HEK293T (cell line): ENCODE data around the gene SLC25A21.

Source experiments
- CTCF ChIA-PET: fragments of 350-600 bp; formaldehyde crosslinking; extraction: SDS; loops from one replicate; lab custom pipeline; 2021; ENCODE audit warnings: antibody characterized with exemption, inconsistent platforms; lab: Yijun Ruan, JAX
- POLR2A ChIA-PET: fragments of 350-600 bp; formaldehyde crosslinking; extraction: SDS; loops from one replicate; lab custom pipeline; 2020; ENCODE audit warnings: antibody characterized with exemption, inconsistent platforms; lab: Yijun Ruan, JAX
- DNase-seq: peaks from one replicate; pipeline ENCODE4 v3.0.0; 2012; ENCODE audit warnings: mixed read lengths; ENCODE audit errors: extremely low spot score
- ARNT ChIP-seq: fragments of 450-650 bp; IDR thresholded peaks from 2 replicates; pipeline ENCODE4 v1.6.1; 2017; ENCODE audit warnings: mild to moderate bottlenecking
- BHLHE40 ChIP-seq: fragments of 450-650 bp; IDR thresholded peaks from 2 replicates; pipeline ENCODE4 v1.6.1; 2016; ENCODE audit warnings: mild to moderate bottlenecking, moderate library complexity, borderline replicate concordance
- CTBP1 ChIP-seq: fragments of 450-650 bp; IDR thresholded peaks from 2 replicates; pipeline ENCODE4 v1.6.1; 2016; ENCODE audit warnings: borderline replicate concordance
- ELF4 ChIP-seq: fragments of 450-650 bp; IDR thresholded peaks from 2 replicates; pipeline ENCODE4 v1.6.1; 2017; ENCODE audit warnings: antibody characterized with exemption
- FOXA1 ChIP-seq: fragments of 450-650 bp; IDR thresholded peaks from 2 replicates; pipeline ENCODE4 v1.6.1; 2016; ENCODE audit warnings: mild to moderate bottlenecking
- FOXK2 ChIP-seq: fragments of 450-650 bp; IDR thresholded peaks from 2 replicates; pipeline ENCODE4 v1.6.1; 2016; ENCODE audit warnings: mild to moderate bottlenecking
- FOXM1 ChIP-seq: fragments of 450-650 bp; IDR thresholded peaks from 2 replicates; pipeline ENCODE4 v1.6.1; 2017; ENCODE audit warnings: mild to moderate bottlenecking, borderline replicate concordance
- HDGF ChIP-seq: fragments of 450-650 bp; IDR thresholded peaks from 2 replicates; pipeline ENCODE4 v1.6.1; 2017; ENCODE audit warnings: antibody characterized with exemption, borderline replicate concordance
- L3MBTL2 ChIP-seq: fragments of 450-650 bp; conservative IDR thresholded peaks from 2 replicates; pipeline ENCODE4 v1.6.1; 2016; ENCODE audit warnings: mild to moderate bottlenecking
- LEF1 ChIP-seq: fragments of 450-650 bp; IDR thresholded peaks from 2 replicates; pipeline ENCODE4 v1.6.1; 2017; ENCODE audit warnings: mild to moderate bottlenecking, borderline replicate concordance
- NFRKB ChIP-seq: fragments of 450-650 bp; IDR thresholded peaks from 2 replicates; pipeline ENCODE4 v1.6.1; 2016; ENCODE audit warnings: mild to moderate bottlenecking, moderate library complexity
- SP1 ChIP-seq: fragments of 450-650 bp; IDR thresholded peaks from 2 replicates; pipeline ENCODE4 v1.6.1; 2017
- SUZ12 ChIP-seq: fragments of 450-650 bp; IDR thresholded peaks from 2 replicates; pipeline ENCODE4 v1.6.1; 2016; ENCODE audit warnings: mild to moderate bottlenecking
- TARDBP ChIP-seq: fragments of 450-650 bp; IDR thresholded peaks from 2 replicates; pipeline ENCODE4 v1.6.1; 2016
- ZNF384 ChIP-seq: fragments of 450-650 bp; IDR thresholded peaks from 2 replicates; pipeline ENCODE4 v1.6.1; 2016
- TF ChIP-seq, protein P1 (sequence below): fragments of 450-650 bp; IDR thresholded peaks from 2 replicates; pipeline ENCODE4 v1.6.1; 2016

The SLC25A21 gene

DNA sequence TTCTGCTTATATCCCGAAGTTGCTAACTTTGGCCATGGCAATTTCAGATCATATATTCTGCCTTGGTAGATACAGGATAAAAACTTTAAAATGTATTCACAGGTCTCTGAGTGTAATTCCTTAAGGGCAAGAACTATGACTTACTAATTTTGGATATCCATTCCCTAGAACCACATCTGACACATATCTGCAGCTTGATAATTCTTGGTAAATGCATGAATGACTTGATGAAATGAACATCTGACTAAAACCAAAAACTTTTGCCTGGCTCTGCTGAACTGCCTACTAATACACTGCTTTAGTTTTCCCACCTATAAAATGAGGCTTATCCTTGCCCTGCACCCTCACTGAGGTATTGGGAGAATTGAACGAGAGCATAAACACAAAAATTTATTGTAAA lies 32.2 kb downstream of the SLC25A21 start:
- POLR2A ChIA-PET, result interaction anchor here (1.2 kb wide), 1 partner anchor 210 kb away, joined by 3 read pairs; no protein-coding TSS in a partner anchor
- CTCF ChIA-PET, result interaction anchor here (2.1 kb wide), 1 partner anchor 9 kb away, joined by 5 read pairs; no protein-coding TSS in a partner anchor

DNA sequence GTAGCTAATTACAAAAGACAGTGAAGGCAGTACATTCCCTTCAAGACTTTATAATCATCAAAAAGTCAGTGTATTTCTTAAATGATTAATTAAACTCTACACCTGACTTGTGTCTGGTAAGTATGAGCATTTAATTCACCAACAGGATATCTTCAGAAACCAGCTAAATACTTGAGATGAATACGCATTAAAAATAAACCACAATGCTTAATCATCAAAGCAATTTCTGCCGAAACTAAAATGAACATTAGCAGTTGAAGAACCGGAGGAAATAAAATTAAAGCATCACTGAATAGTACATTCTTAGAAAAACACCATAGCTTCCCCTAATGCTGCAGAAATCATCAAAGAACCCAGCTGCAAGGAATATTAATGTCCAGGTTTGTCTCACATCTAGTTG lies 32.7 kb downstream of the SLC25A21 start:
- DNase-seq, result no peak
- POLR2A ChIA-PET, result interaction anchor here (1.2 kb wide), 1 partner anchor 209 kb away, joined by 3 read pairs; no protein-coding TSS in a partner anchor
- TF ChIP-seq ARNT (no peak), TARDBP (no peak), HDGF (no peak), SUZ12 (no peak), NFRKB (no peak), FOXA1 (no peak), CTBP1 (no peak), ZNF384 (no peak), FOXK2 (no peak), LEF1 (no peak), SP1 (no peak), BHLHE40 (no peak), L3MBTL2 (no peak), ELF4 (no peak)
- TF ChIP-seq, protein P1, sequence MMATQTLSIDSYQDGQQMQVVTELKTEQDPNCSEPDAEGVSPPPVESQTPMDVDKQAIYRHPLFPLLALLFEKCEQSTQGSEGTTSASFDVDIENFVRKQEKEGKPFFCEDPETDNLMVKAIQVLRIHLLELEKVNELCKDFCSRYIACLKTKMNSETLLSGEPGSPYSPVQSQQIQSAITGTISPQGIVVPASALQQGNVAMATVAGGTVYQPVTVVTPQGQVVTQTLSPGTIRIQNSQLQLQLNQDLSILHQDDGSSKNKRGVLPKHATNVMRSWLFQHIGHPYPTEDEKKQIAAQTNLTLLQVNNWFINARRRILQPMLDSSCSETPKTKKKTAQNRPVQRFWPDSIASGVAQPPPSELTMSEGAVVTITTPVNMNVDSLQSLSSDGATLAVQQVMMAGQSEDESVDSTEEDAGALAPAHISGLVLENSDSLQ, result no peak
- CTCF ChIA-PET, result interaction anchor here (2.1 kb wide), 1 partner anchor 10 kb away, joined by 5 read pairs; no protein-coding TSS in a partner anchor

More for the DNA sequence above, 32.2 kb downstream of the SLC25A21 start:
- TF ChIP-seq ARNT (no peak), SP1 (no peak), FOXK2 (no peak), FOXM1 (no peak), SUZ12 (no peak)
- TF ChIP-seq, protein P1, result no peak
- DNase-seq, result no peak

DNA sequence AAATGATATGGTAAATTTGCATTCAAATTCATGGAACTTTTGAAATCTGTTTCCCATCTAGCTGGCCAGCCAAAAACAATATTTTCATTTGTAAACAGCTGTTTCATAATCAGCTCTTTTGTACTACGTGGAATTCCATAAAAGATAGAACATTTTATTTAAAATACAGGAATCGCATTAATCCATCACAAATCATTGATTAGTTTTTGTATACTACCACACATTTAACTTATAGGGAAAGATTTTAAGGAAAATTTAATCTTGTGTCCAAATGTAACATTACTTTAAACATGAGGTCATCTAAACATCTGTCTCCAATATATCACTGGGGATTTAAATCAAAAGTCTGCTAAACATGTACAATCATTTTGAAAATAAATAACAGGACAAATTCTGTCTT lies 33.5 kb downstream of the SLC25A21 start:
- ChIA-PET POLR2A (no interaction called here), CTCF (no interaction called here)
- DNase-seq, result no peak
- TF ChIP-seq BHLHE40 (no peak), FOXK2 (no peak), SUZ12 (no peak)

DNA sequence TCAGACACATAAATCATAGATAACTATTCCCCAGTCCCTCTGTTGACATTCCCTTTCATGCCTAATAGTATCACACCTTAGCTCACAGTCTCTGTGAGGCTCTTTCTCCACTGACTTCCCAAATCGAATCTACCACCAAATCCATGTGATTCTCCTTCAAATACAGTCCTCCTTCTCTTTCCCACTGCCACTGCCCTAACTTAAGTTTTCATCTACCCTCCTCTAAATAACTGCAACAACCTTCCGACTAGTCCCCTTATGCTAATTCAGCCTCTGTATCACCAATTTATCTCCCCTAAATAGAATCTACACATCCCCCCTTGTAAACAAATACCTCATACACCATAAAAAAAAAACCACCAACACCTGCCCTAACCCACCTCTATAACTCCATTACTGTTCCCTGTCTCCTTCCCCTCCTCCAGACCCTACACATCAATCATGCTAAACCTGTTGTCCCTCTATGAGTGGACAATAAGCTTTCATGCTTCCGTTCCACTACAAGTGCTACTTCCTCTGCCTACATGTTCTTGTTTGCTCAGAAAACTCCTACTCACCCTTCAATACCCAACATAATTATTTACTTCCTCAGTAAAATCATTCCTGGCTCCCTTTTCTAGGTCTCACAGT lies 39.0 kb downstream of the SLC25A21 start:
- POLR2A ChIA-PET, result no interaction called here
- no peak for DNase-seq
- CTCF ChIA-PET, result no interaction called here
- TF ChIP-seq, protein P1, result 0 out of 2 replicates have a peak, but pooled peaks have one; percentile 6
- TF ChIP-seq L3MBTL2 (no peak), BHLHE40 (no peak)

DNA sequence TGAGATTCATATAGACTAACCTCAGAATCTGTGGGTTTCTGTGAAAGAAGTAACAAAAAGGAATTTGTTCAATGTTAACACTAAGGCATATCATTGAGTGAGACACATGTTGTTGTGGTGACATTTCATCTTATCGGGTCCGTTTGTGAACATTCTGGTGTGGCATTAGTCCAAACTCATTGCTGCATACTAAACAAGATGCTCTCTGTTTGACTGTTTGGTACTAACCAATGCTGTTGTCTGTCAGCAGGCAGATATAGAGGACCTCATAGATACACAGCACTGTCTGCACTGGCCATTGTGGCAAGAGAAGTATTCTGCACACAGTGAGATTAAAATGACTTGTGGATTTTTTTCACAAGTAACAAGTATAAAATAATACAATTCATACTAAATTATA lies 41.2 kb downstream of the SLC25A21 start:
- TF ChIP-seq FOXK2, result no peak
- TF ChIP-seq ELF4, result no peak
- no peak for TF ChIP-seq TARDBP
- TF ChIP-seq ARNT, result no peak
- no peak for TF ChIP-seq ZNF384
- no peak for TF ChIP-seq BHLHE40
- TF ChIP-seq SUZ12, result no peak
- no peak for TF ChIP-seq FOXA1
- TF ChIP-seq FOXM1, result no peak
- TF ChIP-seq, protein P1, result no peak
- no peak for TF ChIP-seq HDGF
- TF ChIP-seq SP1, result no peak
- no peak for TF ChIP-seq L3MBTL2
- TF ChIP-seq CTBP1, result no peak
- no peak for TF ChIP-seq LEF1
- no peak for TF ChIP-seq NFRKB
- CTCF ChIA-PET, result no interaction called here
- no peak for DNase-seq
- POLR2A ChIA-PET, result no interaction called here

DNA sequence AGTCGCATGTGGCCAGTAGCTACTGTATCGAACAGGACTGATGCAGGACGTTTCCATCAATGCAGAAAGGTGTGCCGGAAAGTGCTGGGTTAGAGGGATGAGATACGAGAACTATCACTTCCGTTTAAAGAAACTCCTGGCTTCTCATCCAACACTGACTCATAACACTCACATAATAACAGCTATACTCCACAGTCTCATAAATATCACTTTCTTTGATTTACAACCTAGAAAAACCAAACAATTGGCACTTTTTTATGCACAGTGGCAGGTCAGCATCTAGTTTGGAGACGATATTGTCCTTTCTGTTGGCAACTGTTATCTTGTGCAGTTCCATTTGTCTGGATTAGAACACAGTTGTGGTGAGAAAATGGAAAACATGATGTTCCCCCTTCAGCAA lies 43.4 kb downstream of the SLC25A21 start:
- TF ChIP-seq, protein P1, result peak; percentile 83
- TF ChIP-seq CTBP1 (no peak), ELF4 (no peak), ARNT (no peak), BHLHE40 (no peak), FOXK2 (no peak), LEF1 (no peak)
- ChIA-PET POLR2A (interaction anchor here (1.2 to 1.4 kb wide), 2 partner anchors 11 to 14 kb away, joined by 3 to 4 read pairs; no protein-coding TSS in a partner anchor), CTCF (interaction anchor here (1.2 kb wide), 1 partner anchor 12 kb away, joined by 4 read pairs; no protein-coding TSS in a partner anchor)
- DNase-seq, result no peak
